HFF-Myc (cell line): ENCODE data around the gene ADGRL2.

Source experiments
- DNase-seq: peaks from one replicate; pipeline ENCODE4 v3.0.0-alpha.2; 2011; ENCODE audit warnings: low read depth; ENCODE audit errors: extremely low read depth
- H3K4me3 ChIP-seq: replicated peaks from 2 replicates; pipeline ENCODE4 v1.5.1; 2011; ENCODE audit warnings: low read depth, mild to moderate bottlenecking, control low read depth, low read length
- CTCF ChIP-seq: IDR thresholded peaks from 2 replicates; pipeline ENCODE4 v1.5.1; 2012; ENCODE audit warnings: mild to moderate bottlenecking, low read depth, low read length, control low read depth; ENCODE audit errors: missing control alignments

The ADGRL2 gene

GRCh38 chr1:81967951-81968350 is 167.2 kb downstream of the ADGRL2 start:
- no peak for TF ChIP-seq CTCF
- DNase-seq, result no peak
- H3K4me3 ChIP-seq, result no peak overlapping the region

GRCh38 chr1:81970416-81970815 is 169.7 kb downstream of the ADGRL2 start:
- TF ChIP-seq CTCF, result no peak
- H3K4me3 ChIP-seq, result no peak overlapping the region
- no peak for DNase-seq

- TF ChIP-seq CTCF, result no peak
- no peak for DNase-seq
- H3K4me3 ChIP-seq, result no peak overlapping the region
Measured at GRCh38 chr1:81974222-81974841, 173.6 kb downstream of the ADGRL2 start.

GRCh38 chr1:81974883-81975555 is 174.3 kb downstream of the ADGRL2 start:
- no peak for DNase-seq
- no peak for TF ChIP-seq CTCF
- H3K4me3 ChIP-seq, result no peak overlapping the region

GRCh38 chr1:81976539-81976938 is 175.8 kb downstream of the ADGRL2 start:
- no peak for TF ChIP-seq CTCF
- DNase-seq, result no peak
- H3K4me3 ChIP-seq, result no peak overlapping the region

- no peak for DNase-seq
- TF ChIP-seq CTCF, result no peak
- H3K4me3 ChIP-seq, result no peak overlapping the region
Measured at GRCh38 chr1:81978945-81979344, 178.2 kb downstream of the ADGRL2 start.
